ENCODE results near the gene OBI1. TPM values are rescaled to one million over a fixed set of nuclear protein-coding genes. Genes with fewer than 3 reads are reported as not detected.
A peak's percentile ranks its signal among the peaks of the same experiment; 100 is the strongest.

The OBI1 gene
- total RNA-seq, 3 donors from 2014 or later (not counting 1 experiment from before 2014, with no cell fraction given) = 4.9 to 7.8 (median 5.1) TPM

DNA sequence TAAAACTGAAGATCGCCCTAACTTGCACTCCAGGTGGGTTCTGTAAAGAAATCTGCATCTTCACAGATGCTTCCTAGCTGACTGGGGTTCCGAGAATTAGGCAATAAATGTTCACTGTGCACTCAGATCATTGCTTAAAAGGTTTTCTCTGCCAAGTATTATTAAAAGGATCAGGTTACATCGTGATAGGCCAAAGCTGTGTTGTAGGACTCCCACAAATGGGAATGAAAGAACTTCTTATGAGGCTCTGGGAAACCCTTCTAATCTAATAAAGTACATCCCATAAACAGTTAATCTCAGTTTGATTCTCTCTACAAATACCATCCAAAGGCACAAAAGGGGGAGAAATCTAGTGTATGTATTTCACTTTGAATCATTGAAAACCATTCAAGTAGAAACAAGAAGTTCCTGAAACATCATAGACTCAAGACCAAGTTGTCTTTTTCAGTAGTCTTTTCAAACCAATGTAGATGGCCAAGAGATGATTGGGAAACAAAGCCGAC, 48.5 kb downstream of the OBI1 start:
- TF ChIP-seq CTCF (IDR thresholded peaks at IDR 0.05) = no peak
- 72% methylated on average over 3 of the region's 4 CpGs for WGBS (ENCODE audit: insufficient coverage)
- peaks cover 32 to 37% of the 10 kb centered on the region in 2 donors for H3K4me1 Mint-ChIP-seq
- no peaks in the 10 kb centered on the region for H3K9me3 Mint-ChIP-seq
- no peak overlapping the region for H3K4me3 ChIP-seq (ENCODE audit: low read length)
- no peaks in the 10 kb centered on the region for H3K36me3 ChIP-seq (ENCODE audit: control insufficient read depth, insufficient read depth, low read length)
- H3K27me3 Mint-ChIP-seq (ENCODE audit: low read depth in 2 of 2) = peaks cover 45 to 63% of the 10 kb centered on the region in 2 donors
- peak overlapping the region; percentile 87 for H3K4me3 Mint-ChIP-seq
- H3K9me3 ChIP-seq (ENCODE audit: control insufficient read depth, insufficient read depth, low read length) = no peaks in the 10 kb centered on the region
- H3K27ac ChIP-seq (ENCODE audit: low read length) = no peak overlapping the region
- ATAC-seq (no peak), DNase-seq (no peak)
- H3K27me3 ChIP-seq (ENCODE audit: control insufficient read depth, insufficient read depth, low read length) = peaks cover 49% of the 10 kb centered on the region
- H3K36me3 Mint-ChIP-seq = peaks cover 13% of the 10 kb centered on the region
- intact Hi-C loops (cut with micrococcal nuclease) = no loop called here
- H3K27ac Mint-ChIP-seq = no peak overlapping the region
- H3K4me1 ChIP-seq (ENCODE audit: control insufficient read depth, insufficient read depth, low read length) = peaks cover 31% of the 10 kb centered on the region

DNA sequence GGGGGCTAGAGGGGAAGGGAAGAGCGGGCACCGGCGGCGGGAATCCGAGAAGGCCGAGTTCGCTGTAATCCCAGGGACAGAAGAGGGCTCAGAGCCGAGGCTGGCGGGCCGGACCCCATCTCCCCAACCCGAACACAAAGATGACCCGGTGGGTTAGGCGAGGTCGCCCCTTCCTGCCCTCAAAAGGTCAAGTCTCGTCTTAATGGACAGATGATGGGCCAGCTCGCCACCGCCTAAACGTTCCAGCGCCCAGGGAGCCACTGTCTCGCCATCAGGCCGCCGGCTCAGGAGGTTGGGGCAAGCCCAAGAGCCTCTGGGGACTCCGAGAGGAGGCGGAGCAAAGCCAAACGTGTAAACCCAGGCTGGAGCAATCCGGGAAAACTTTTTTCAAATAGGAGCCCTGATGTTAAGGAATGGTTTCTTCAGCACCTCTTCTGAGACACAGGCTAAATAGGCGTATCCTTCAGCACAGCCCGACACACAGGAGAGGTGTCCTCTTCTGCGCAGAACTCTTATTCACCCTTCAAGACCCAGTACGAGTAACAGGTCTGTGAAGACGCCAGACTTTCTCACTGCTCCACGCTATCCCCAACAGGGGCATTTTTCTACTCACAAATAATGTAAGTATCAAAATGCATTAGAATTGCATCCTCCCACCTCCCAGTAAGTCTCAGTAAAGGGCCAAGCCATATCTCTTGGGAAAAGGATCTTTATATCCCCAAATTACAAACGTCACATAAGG, 49.3 kb downstream of the OBI1 start:
- H3K27ac Mint-ChIP-seq = no peak overlapping the region
- Histone ChIP-seq H3K36me3 (ENCODE audit: control insufficient read depth, insufficient read depth, low read length) (no peaks in the 10 kb centered on the region), H3K4me3 (ENCODE audit: low read length) (peak overlapping the region; percentile 11)

GRCh38 chr13:78608688-78609463, 50.1 kb downstream of the OBI1 start:
- Mint-ChIP-seq H3K36me3 (no peaks in the 10 kb centered on the region), H3K27ac (no peak overlapping the region), H3K9me3 (no peaks in the 10 kb centered on the region), H3K4me3 (peak overlapping the region; percentile 87), H3K4me1 (peaks cover 34 to 39% of the 10 kb centered on the region in 2 donors), H3K27me3 (ENCODE audit: low read depth in 2 of 2) (peaks cover 56 to 78% of the 10 kb centered on the region in 2 donors)
- intact Hi-C loops (cut with micrococcal nuclease) = no loop called here
- Histone ChIP-seq H3K9me3 (ENCODE audit: control insufficient read depth, insufficient read depth, low read length) (no peaks in the 10 kb centered on the region), H3K4me3 (ENCODE audit: low read length) (peak overlapping the region; percentile 11), H3K36me3 (ENCODE audit: control insufficient read depth, insufficient read depth, low read length) (no peaks in the 10 kb centered on the region), H3K27ac (ENCODE audit: low read length) (no peak overlapping the region), H3K27me3 (ENCODE audit: control insufficient read depth, insufficient read depth, low read length) (peaks cover 63% of the 10 kb centered on the region), H3K4me1 (ENCODE audit: control insufficient read depth, insufficient read depth, low read length) (peaks cover 31% of the 10 kb centered on the region)
- WGBS (ENCODE audit: insufficient coverage) = 2% methylated on average over 53 of the region's 54 CpGs
- DNase-seq (peak in 1 of 2 donors; percentile 20), ATAC-seq (no peak)
- TF ChIP-seq CTCF (IDR thresholded peaks at IDR 0.05) = no peak

More for the DNA sequence above, 49.3 kb downstream of the OBI1 start:
- Histone ChIP-seq H3K27me3 (ENCODE audit: control insufficient read depth, insufficient read depth, low read length) (peaks cover 55% of the 10 kb centered on the region), H3K4me1 (ENCODE audit: control insufficient read depth, insufficient read depth, low read length) (peaks cover 31% of the 10 kb centered on the region), H3K27ac (ENCODE audit: low read length) (no peak overlapping the region), H3K9me3 (ENCODE audit: control insufficient read depth, insufficient read depth, low read length) (no peaks in the 10 kb centered on the region)
- peak in 1 of 3 donors; percentile 35 for ATAC-seq
- H3K4me1 Mint-ChIP-seq = peaks cover 30 to 33% of the 10 kb centered on the region in 2 donors
- intact Hi-C loops (cut with micrococcal nuclease) = no loop called here
- H3K9me3 Mint-ChIP-seq = no peaks in the 10 kb centered on the region
- H3K36me3 Mint-ChIP-seq = peaks cover 6% of the 10 kb centered on the region
- peak in 1 of 2 donors; percentile 13 for DNase-seq
- 17% methylated on average over 33 of the region's 33 CpGs for WGBS (ENCODE audit: insufficient coverage)
- no peak for TF ChIP-seq CTCF (IDR thresholded peaks at IDR 0.05)
- peaks cover 48 to 71% of the 10 kb centered on the region in 2 donors for H3K27me3 Mint-ChIP-seq (ENCODE audit: low read depth in 2 of 2)
- peak overlapping the region; percentile 87 for H3K4me3 Mint-ChIP-seq
